SK-N-SH (cell line): ENCODE measurements around the gene WDR27. TPM values are rescaled to one million over a fixed set of nuclear protein-coding genes. Genes with fewer than 3 reads are reported as not detected.

Experiments used
- CTCF ChIA-PET: fragments of 300-600, 350-600 bp; formaldehyde crosslinking; extraction: SDS; loops from one replicate; lab custom pipeline; 2021; lab: Yijun Ruan, JAX
- POLR2A ChIA-PET: fragments of 350-600 bp; sonication (Branson Sonifier 250); formaldehyde crosslinking; extraction: SDS; loops from one replicate; lab custom pipeline; 2020; ENCODE audit warnings: antibody characterized with exemption, inconsistent platforms; lab: Yijun Ruan, JAX
- DNase-seq: peaks from one replicate; pipeline ENCODE4 v3.0.0; 2012
- H2AFZ ChIP-seq: fragments of 200-600 bp; sonication (generic); 2 replicates; pipeline ENCODE4 v1.8.1; 2016; ENCODE audit warnings: antibody characterized with exemption, mild to moderate bottlenecking, low read depth
- H3F3A ChIP-seq: fragments of 200-600 bp; sonication (generic); replicated peaks from 2 replicates; pipeline ENCODE3; 2016; ENCODE audit warnings: antibody characterized with exemption, mild to moderate bottlenecking; ENCODE audit not compliant: insufficient read depth
- H3K27ac ChIP-seq, 2 experiments: fragments of 200-500 bp in 1 of 2; fragments of 200-600 bp in 1 of 2; sonication (Bioruptor generic) in 1 of 2; sonication (generic), shearing (Covaris generic) in 1 of 2; 2 replicates each; pipeline versions ENCODE4 v1.5.1 to v1.6.1; 2014 to 2016; ENCODE audit warnings: low read depth in 2 of 2, inconsistent platforms in 1 of 2, low read length in 1 of 2, mild to moderate bottlenecking in 1 of 2, mixed read lengths in 1 of 2
- H3K27me3 ChIP-seq: fragments of 200-600 bp; sonication (generic), shearing (Covaris generic); 2 replicates; pipeline ENCODE4 v1.6.1; 2016; ENCODE audit warnings: mixed run types; ENCODE audit not compliant: insufficient read depth
- H3K36me3 ChIP-seq, 2 experiments: fragments of 200-500 bp in 1 of 2; fragments of 200-600 bp in 1 of 2; sonication (Bioruptor generic) in 1 of 2; sonication (generic) in 1 of 2; replicated peaks in 1 of 2; 2 replicates each; pipeline versions ENCODE3 to v1.5.1; 2014 to 2016; ENCODE audit warnings: low read length in 1 of 2, mild to moderate bottlenecking in 1 of 2; ENCODE audit not compliant: insufficient read depth in 2 of 2, control insufficient read depth in 1 of 2
- H3K4me1 ChIP-seq, 2 experiments: fragments of 200-500 bp in 1 of 2; fragments of 200-600 bp in 1 of 2; sonication (Bioruptor generic) in 1 of 2; sonication (generic), shearing (Covaris generic) in 1 of 2; 2 replicates each; pipeline versions ENCODE4 v1.5.1 to v1.6.1; 2014 to 2016; ENCODE audit warnings: low read depth in 1 of 2, low read length in 1 of 2, mixed run types in 1 of 2; ENCODE audit not compliant: insufficient read depth in 2 of 2, control insufficient read depth in 1 of 2
- H3K4me2 ChIP-seq: fragments of 200-600 bp; sonication (generic), shearing (Covaris generic); 2 replicates; pipeline ENCODE4 v1.6.1; 2017; ENCODE audit warnings: mixed run types
- H3K4me3 ChIP-seq, 2 experiments: fragments of 200-500 bp in 1 of 2; fragments of 200-600 bp in 1 of 2; sonication (Bioruptor generic) in 1 of 2; sonication (generic), shearing (Covaris generic) in 1 of 2; 2 replicates each; pipeline versions ENCODE4 v1.5.1 to v1.8.1; 2014 to 2016; ENCODE audit warnings: low read depth in 2 of 2, inconsistent platforms in 1 of 2, low read length in 1 of 2, mild to moderate bottlenecking in 1 of 2, mixed read lengths in 1 of 2, moderate library complexity in 1 of 2
- H3K79me2 ChIP-seq: fragments of 200-600 bp; sonication (generic); 2 replicates; pipeline ENCODE4 v1.8.1; 2017; ENCODE audit warnings: mild to moderate bottlenecking; ENCODE audit not compliant: insufficient read depth
- H3K9ac ChIP-seq: fragments of 200-600 bp; sonication (generic); 2 replicates; pipeline ENCODE4 v1.6.1; 2017; ENCODE audit warnings: mixed run types
- H3K9me2 ChIP-seq: fragments of 200-600 bp; sonication (generic); 2 replicates; pipeline ENCODE4 v1.6.1; 2017; ENCODE audit warnings: mixed run types
- H3K9me3 ChIP-seq: fragments of 200-600 bp; sonication (generic); 2 replicates; pipeline ENCODE4 v1.6.1; 2017; ENCODE audit warnings: mixed run types, mild to moderate bottlenecking, moderate library complexity
- H4K20me1 ChIP-seq: fragments of 200-600 bp; sonication (generic); 2 replicates; pipeline ENCODE4 v1.6.1; 2017; ENCODE audit warnings: mild to moderate bottlenecking, mixed run types; ENCODE audit not compliant: insufficient read depth
- CHD2 ChIP-seq: fragments of 150-350 bp; IDR thresholded peaks from 2 replicates; pipeline ENCODE4 v1.6.1; 2018; ENCODE audit warnings: low read length; ENCODE audit not compliant: partially characterized antibody
- GABPA ChIP-seq: IDR thresholded peaks from 2 replicates; pipeline ENCODE4 v1.4.0; 2012; ENCODE audit warnings: low read depth, mild to moderate bottlenecking
- JUND ChIP-seq: IDR thresholded peaks from 2 replicates; pipeline ENCODE4 v1.4.0; 2012
- MXI1 ChIP-seq: IDR thresholded peaks from 2 replicates; pipeline ENCODE4 v1.6.1; 2012; ENCODE audit warnings: mild to moderate bottlenecking, low read depth, low read length, improper control_type of control experiment
- NFIC ChIP-seq: IDR thresholded peaks from 2 replicates; pipeline ENCODE4 v1.4.0; 2012; ENCODE audit warnings: borderline replicate concordance
- NRF1 ChIP-seq: IDR thresholded peaks from 2 replicates; pipeline ENCODE4 v1.6.1; 2012; ENCODE audit warnings: low read depth, mild to moderate bottlenecking, low read length
- POLR2AphosphoS5 ChIP-seq: IDR thresholded peaks from 2 replicates; pipeline ENCODE4 v1.6.1; 2012; ENCODE audit warnings: low read depth, low read length
- TCF12 ChIP-seq: IDR thresholded peaks from 2 replicates; pipeline ENCODE4 v1.4.0; 2012
- TEAD4 ChIP-seq: IDR thresholded peaks from 2 replicates; pipeline ENCODE4 v1.4.0; 2012; ENCODE audit warnings: mild to moderate bottlenecking, borderline replicate concordance; ENCODE audit not compliant: insufficient read depth
- WGBS: methylation state at CpG from one replicate; pipeline ENCODE4 v1.1.6; 2017; ENCODE audit warnings: low lambda C conversion rate; 5-methylcytosine and 5-hydroxymethylcytosine counted together
- polyA plus RNA-seq, 3 experiments: library from polyadenylated mRNA; depleted of rRNA; stranded (reverse); fragments of >200 nt; gene quantifications; 2 replicates each; pipeline ENCODE4 v1.2.3, GENCODE V29; 2012
- TF ChIP-seq, protein P1 (sequence below): fragments of 200-600 bp; sonication (generic); IDR thresholded peaks from 2 replicates; pipeline ENCODE4 v1.6.1; 2017; ENCODE audit warnings: antibody characterized with exemption, mild to moderate bottlenecking, moderate library complexity
- TF ChIP-seq, protein P2 (sequence below): fragments of 150-350 bp; IDR thresholded peaks from 2 replicates; pipeline ENCODE4 v1.6.1; 2016; ENCODE audit warnings: mild to moderate bottlenecking, low read depth, low read length
- TF ChIP-seq, protein P3 (sequence below): IDR thresholded peaks from 2 replicates; pipeline ENCODE4 v1.6.1; 2012; ENCODE audit warnings: mild to moderate bottlenecking, low read depth, low read length, moderate library complexity
- TF ChIP-seq, protein P4 (sequence below): IDR thresholded peaks from 2 replicates; pipeline ENCODE4; 2012

Gene WDR27
- polyA plus RNA-seq, 1 of the 3 experiments (the other 2 are of a cell fraction), result 55.6 TPM

DNA sequence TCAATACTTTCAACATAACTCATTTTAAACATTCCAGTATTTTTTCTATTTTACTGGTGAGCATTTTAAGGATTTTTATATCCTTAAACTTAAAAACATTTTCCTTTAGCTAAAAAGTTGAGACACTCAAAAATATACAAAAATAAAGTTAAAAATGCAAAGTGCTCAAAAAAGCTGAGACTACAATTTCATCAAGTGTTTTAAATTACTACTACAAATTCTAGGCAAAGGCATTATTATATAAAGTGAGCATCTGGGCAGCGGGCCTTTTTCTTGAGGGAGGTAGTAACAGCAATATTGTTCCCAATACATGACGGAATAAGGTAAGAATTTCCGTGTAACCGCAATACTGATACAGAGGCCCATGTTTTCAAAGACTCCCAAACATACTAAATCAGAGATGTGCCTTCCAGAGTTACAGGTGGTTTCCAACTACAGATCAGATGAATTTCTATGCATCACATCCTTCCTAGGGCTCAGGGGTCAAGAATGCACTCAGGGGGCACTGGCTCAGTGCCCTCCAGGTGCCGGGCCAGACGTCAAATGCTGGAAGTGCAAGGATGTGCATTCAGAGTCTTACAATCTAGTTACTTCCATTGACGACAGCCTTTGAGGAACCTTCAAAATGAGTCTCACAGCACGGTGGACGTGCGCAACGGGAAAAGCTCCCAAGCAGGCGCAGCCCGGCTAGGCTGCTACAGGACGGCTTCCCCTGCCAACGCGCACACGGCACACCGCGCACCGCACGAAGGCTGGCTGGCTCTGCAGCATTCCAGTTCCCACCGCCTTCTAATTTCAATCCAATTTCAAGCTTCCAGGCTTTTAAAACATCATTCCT, 20.8 kb upstream of the WDR27 start:
- DNase-seq, result peak; percentile 47
- POLR2A ChIA-PET, result interaction anchor here (1.1 to 2.4 kb wide), 2 partner anchors 21 to 29 kb away, joined by 4 to 14 read pairs; partner anchors contain the start of genes C6orf120, DYNLT2, ERMARD and WDR27
- Histone ChIP-seq H3K4me1 (peaks cover 15 to 19% of the 10 kb centered on the region in 2 experiments; a peak in 3 of 4 replicates), H3K4me3 (peak overlapping the region; percentile 65 to 82), H3K36me3 (peaks cover 3 to 6% of the 10 kb centered on the region in 2 experiments), H3K27me3 (no peaks in the 10 kb centered on the region), H3K79me2 (peaks cover 59% of the 10 kb centered on the region), H3K27ac (peak overlapping the region; percentile 56 to 74; a peak in 3 of 4 replicates), H3K9me3 (no peaks in the 10 kb centered on the region), H2AFZ (peak overlapping the region; percentile 14; the same call in 1 of the 2 replicates), H3K9me2 (no peaks in the 10 kb centered on the region), H3K9ac (peak overlapping the region; percentile 68), H4K20me1 (peaks cover 23% of the 10 kb centered on the region), H3K4me2 (peak overlapping the region; percentile 91), H3F3A (peaks cover 19% of the 10 kb centered on the region)
- TF ChIP-seq CHD2 (peak; percentile 21), MXI1 (0 out of 2 replicates have a peak, but pooled peaks have one; percentile 40), JUND (peak; percentile 26; the same call in 1 of the 2 replicates), NRF1 (no peak; the same call in 1 of the 2 replicates), TEAD4 (peak; percentile 59; the same call in 1 of the 2 replicates), NFIC (peak; percentile 53; the same call in 1 of the 2 replicates), TCF12 (peak; percentile 73), POLR2AphosphoS5 (no peak), GABPA (no peak)
- TF ChIP-seq, protein P1, sequence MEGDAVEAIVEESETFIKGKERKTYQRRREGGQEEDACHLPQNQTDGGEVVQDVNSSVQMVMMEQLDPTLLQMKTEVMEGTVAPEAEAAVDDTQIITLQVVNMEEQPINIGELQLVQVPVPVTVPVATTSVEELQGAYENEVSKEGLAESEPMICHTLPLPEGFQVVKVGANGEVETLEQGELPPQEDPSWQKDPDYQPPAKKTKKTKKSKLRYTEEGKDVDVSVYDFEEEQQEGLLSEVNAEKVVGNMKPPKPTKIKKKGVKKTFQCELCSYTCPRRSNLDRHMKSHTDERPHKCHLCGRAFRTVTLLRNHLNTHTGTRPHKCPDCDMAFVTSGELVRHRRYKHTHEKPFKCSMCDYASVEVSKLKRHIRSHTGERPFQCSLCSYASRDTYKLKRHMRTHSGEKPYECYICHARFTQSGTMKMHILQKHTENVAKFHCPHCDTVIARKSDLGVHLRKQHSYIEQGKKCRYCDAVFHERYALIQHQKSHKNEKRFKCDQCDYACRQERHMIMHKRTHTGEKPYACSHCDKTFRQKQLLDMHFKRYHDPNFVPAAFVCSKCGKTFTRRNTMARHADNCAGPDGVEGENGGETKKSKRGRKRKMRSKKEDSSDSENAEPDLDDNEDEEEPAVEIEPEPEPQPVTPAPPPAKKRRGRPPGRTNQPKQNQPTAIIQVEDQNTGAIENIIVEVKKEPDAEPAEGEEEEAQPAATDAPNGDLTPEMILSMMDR, result no peak
- TF ChIP-seq, protein P2, sequence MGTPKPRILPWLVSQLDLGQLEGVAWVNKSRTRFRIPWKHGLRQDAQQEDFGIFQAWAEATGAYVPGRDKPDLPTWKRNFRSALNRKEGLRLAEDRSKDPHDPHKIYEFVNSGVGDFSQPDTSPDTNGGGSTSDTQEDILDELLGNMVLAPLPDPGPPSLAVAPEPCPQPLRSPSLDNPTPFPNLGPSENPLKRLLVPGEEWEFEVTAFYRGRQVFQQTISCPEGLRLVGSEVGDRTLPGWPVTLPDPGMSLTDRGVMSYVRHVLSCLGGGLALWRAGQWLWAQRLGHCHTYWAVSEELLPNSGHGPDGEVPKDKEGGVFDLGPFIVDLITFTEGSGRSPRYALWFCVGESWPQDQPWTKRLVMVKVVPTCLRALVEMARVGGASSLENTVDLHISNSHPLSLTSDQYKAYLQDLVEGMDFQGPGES, result no peak
- TF ChIP-seq, protein P3, sequence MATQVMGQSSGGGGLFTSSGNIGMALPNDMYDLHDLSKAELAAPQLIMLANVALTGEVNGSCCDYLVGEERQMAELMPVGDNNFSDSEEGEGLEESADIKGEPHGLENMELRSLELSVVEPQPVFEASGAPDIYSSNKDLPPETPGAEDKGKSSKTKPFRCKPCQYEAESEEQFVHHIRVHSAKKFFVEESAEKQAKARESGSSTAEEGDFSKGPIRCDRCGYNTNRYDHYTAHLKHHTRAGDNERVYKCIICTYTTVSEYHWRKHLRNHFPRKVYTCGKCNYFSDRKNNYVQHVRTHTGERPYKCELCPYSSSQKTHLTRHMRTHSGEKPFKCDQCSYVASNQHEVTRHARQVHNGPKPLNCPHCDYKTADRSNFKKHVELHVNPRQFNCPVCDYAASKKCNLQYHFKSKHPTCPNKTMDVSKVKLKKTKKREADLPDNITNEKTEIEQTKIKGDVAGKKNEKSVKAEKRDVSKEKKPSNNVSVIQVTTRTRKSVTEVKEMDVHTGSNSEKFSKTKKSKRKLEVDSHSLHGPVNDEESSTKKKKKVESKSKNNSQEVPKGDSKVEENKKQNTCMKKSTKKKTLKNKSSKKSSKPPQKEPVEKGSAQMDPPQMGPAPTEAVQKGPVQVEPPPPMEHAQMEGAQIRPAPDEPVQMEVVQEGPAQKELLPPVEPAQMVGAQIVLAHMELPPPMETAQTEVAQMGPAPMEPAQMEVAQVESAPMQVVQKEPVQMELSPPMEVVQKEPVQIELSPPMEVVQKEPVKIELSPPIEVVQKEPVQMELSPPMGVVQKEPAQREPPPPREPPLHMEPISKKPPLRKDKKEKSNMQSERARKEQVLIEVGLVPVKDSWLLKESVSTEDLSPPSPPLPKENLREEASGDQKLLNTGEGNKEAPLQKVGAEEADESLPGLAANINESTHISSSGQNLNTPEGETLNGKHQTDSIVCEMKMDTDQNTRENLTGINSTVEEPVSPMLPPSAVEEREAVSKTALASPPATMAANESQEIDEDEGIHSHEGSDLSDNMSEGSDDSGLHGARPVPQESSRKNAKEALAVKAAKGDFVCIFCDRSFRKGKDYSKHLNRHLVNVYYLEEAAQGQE, result no peak
- TF ChIP-seq, protein P4, sequence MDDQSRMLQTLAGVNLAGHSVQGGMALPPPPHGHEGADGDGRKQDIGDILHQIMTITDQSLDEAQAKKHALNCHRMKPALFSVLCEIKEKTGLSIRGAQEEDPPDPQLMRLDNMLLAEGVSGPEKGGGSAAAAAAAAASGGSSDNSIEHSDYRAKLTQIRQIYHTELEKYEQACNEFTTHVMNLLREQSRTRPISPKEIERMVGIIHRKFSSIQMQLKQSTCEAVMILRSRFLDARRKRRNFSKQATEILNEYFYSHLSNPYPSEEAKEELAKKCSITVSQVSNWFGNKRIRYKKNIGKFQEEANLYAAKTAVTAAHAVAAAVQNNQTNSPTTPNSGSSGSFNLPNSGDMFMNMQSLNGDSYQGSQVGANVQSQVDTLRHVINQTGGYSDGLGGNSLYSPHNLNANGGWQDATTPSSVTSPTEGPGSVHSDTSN, result peak; percentile 31
- WGBS, result 5% methylated on average over 19 of the region's 22 CpGs
- CTCF ChIA-PET, result interaction anchor here (0.6 to 2.6 kb wide), 4 partner anchors 14 to 73 kb away, joined by 3 to 12 read pairs (median 6); no protein-coding TSS in a partner anchor
